ENCODE measurements around the gene CAMTA1.

The CAMTA1 gene

GRCh38 chr1:7694600-7695496, 909.6 kb downstream of the CAMTA1 start:
- H3K4me1 ChIP-seq (ENCODE audit: control insufficient read depth, insufficient read depth, low read length, poor library complexity, severe bottlenecking) = no peaks in the 10 kb centered on the region
- H3K9me3 ChIP-seq (ENCODE audit: control insufficient read depth, low read length) = peaks cover 15% of the 10 kb centered on the region
- 87 to 89% methylated on average over 11 of the region's 17 CpGs for WGBS, 2 experiments (ENCODE audit: insufficient coverage in 2 of 2)
- no peak overlapping the region for H3K4me3 ChIP-seq (ENCODE audit: extremely low read depth, insufficient read depth, low read length, poor library complexity, severe bottlenecking)
- no peaks in the 10 kb centered on the region for H3K36me3 ChIP-seq (ENCODE audit: control insufficient read depth, insufficient read depth, low read length)
- no peak overlapping the region for H3K27ac ChIP-seq (ENCODE audit: low read depth, low read length, severe bottlenecking)

- WGBS, 2 experiments (ENCODE audit: insufficient coverage in 2 of 2) = 75 to 78% methylated on average over 4 to 5 of the region's 6 CpGs
- Histone ChIP-seq H3K36me3 (ENCODE audit: control insufficient read depth, insufficient read depth, low read length) (no peaks in the 10 kb centered on the region), H3K4me3 (ENCODE audit: extremely low read depth, insufficient read depth, low read length, poor library complexity, severe bottlenecking) (no peak overlapping the region), H3K9me3 (ENCODE audit: control insufficient read depth, low read length) (peaks cover 15% of the 10 kb centered on the region), H3K4me1 (ENCODE audit: control insufficient read depth, insufficient read depth, low read length, poor library complexity, severe bottlenecking) (no peaks in the 10 kb centered on the region), H3K27ac (ENCODE audit: low read depth, low read length, severe bottlenecking) (no peak overlapping the region)
These were observed 910.4 kb downstream of the CAMTA1 start for GRCh38 chr1:7695497-7696117.

DNA sequence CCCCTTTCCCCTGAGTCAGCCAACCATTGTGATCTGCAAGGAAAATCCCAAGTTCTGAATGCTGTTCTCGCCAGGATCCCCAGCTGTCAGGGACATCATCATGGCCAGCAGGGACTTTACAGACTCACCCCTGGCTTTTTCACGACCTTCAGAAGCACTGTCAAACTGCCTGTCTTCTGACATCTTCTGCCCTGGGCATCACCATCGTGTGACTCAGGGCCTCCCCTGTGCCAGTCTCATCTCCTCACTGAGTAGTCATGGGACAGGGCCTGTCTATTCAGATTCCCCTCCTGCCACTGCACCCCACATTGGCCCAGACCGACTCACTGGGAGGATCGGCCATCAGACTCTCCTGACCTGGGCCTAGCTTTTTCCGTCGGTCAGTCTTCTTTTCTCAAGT, 913.4 kb downstream of the CAMTA1 start:
- WGBS, 2 experiments (ENCODE audit: insufficient coverage in 2 of 2) = 88 to 89% methylated on average over 5 to 7 of the region's 7 CpGs
- Histone ChIP-seq H3K4me3 (ENCODE audit: extremely low read depth, insufficient read depth, low read length, poor library complexity, severe bottlenecking) (no peak overlapping the region), H3K4me1 (ENCODE audit: control insufficient read depth, insufficient read depth, low read length, poor library complexity, severe bottlenecking) (no peaks in the 10 kb centered on the region), H3K27ac (ENCODE audit: low read depth, low read length, severe bottlenecking) (no peak overlapping the region), H3K9me3 (ENCODE audit: control insufficient read depth, low read length) (peaks cover 3% of the 10 kb centered on the region), H3K36me3 (ENCODE audit: control insufficient read depth, insufficient read depth, low read length) (no peaks in the 10 kb centered on the region)

DNA sequence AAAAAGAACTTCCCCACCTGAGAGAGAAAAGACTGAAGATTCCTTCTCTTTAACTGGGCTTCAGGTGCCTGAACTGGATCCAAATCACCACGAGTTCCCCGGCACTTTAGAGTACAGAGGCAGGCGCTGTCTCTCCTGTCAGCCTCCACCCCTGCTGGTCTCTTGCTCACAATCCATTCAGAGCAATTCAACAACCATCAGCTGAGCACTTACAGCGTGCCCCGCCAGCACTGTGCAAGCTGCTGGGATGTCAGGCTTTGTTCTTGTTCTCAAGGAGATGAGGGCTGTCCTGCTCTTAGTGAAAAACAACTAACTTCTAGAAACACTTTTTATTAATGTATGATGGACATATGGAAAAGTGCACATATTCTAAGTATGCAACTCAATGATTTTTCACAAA, 917.1 kb downstream of the CAMTA1 start:
- Histone ChIP-seq H3K27ac (ENCODE audit: low read depth, low read length, severe bottlenecking) (no peak overlapping the region), H3K36me3 (ENCODE audit: control insufficient read depth, insufficient read depth, low read length) (no peaks in the 10 kb centered on the region), H3K4me1 (ENCODE audit: control insufficient read depth, insufficient read depth, low read length, poor library complexity, severe bottlenecking) (no peaks in the 10 kb centered on the region), H3K4me3 (ENCODE audit: extremely low read depth, insufficient read depth, low read length, poor library complexity, severe bottlenecking) (no peak overlapping the region), H3K9me3 (ENCODE audit: control insufficient read depth, low read length) (no peaks in the 10 kb centered on the region)
- 17 to 20% methylated on average over 3 of the region's 5 CpGs for WGBS, 2 experiments (ENCODE audit: insufficient coverage in 2 of 2)

- Histone ChIP-seq H3K9me3 (ENCODE audit: control insufficient read depth, low read length) (no peaks in the 10 kb centered on the region), H3K4me3 (ENCODE audit: extremely low read depth, insufficient read depth, low read length, poor library complexity, severe bottlenecking) (peak overlapping the region; percentile 39), H3K4me1 (ENCODE audit: control insufficient read depth, insufficient read depth, low read length, poor library complexity, severe bottlenecking) (no peaks in the 10 kb centered on the region), H3K27ac (ENCODE audit: low read depth, low read length, severe bottlenecking) (no peak overlapping the region), H3K36me3 (ENCODE audit: control insufficient read depth, insufficient read depth, low read length) (no peaks in the 10 kb centered on the region)
- 5 to 6% methylated on average over 30 to 49 of the region's 60 CpGs for WGBS, 2 experiments (ENCODE audit: insufficient coverage in 2 of 2)
These were observed 918.3 kb downstream of the CAMTA1 start for GRCh38 chr1:7703321-7704213.

DNA sequence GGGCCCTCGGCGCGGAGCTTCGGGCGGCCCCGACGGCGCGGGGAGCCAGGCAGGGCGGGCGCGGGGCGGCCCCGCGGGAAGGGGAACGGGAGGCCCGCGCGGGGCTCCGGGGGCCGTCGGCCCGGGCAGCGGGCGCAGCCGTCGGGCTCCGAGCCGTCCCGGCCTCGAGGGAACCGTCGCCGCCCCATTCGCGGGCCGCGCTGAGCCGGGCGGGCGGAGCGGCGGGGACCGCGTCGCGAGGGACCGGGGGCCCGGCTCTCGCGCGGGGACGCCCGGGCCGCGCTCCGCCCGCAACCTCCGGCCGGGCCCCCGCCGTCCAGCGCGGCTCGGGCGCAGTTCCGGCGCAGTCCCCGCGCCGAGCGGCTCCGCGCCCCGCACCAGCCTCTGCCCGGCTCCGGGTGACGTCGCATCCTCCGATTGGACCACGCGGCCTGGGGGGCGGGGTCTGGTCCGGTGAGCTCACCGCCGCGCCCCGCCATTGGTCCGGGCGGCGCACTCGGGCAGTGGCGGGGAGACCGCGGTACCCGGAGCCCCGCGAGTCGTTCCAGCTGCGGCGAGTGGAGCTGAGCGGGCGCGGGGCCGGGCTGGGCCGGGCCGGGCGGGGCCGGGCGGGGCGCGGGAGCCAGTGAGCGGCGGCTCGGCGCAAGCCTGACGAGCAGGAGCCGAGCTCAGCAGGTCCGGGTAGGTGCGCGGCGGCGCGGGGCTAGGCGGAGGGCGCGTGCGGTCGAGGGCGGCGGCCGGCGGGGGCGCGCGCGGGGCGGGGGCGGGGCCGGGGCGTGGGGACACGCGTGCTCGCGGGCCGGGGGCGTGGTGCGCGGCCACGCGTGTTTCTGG, 919.2 kb downstream of the CAMTA1 start:
- Histone ChIP-seq H3K4me1 (ENCODE audit: control insufficient read depth, insufficient read depth, low read length, poor library complexity, severe bottlenecking) (no peaks in the 10 kb centered on the region), H3K9me3 (ENCODE audit: control insufficient read depth, low read length) (no peaks in the 10 kb centered on the region), H3K27ac (ENCODE audit: low read depth, low read length, severe bottlenecking) (no peak overlapping the region), H3K4me3 (ENCODE audit: extremely low read depth, insufficient read depth, low read length, poor library complexity, severe bottlenecking) (peak overlapping the region; percentile 58), H3K36me3 (ENCODE audit: control insufficient read depth, insufficient read depth, low read length) (peaks cover 7% of the 10 kb centered on the region)
- 0 to 1% methylated on average over 72 to 96 of the region's 151 CpGs for WGBS, 2 experiments (ENCODE audit: insufficient coverage in 2 of 2)

GRCh38 chr1:7705048-7705907, 920.0 kb downstream of the CAMTA1 start:
- no peaks in the 10 kb centered on the region for H3K4me1 ChIP-seq (ENCODE audit: control insufficient read depth, insufficient read depth, low read length, poor library complexity, severe bottlenecking)
- peak overlapping the region; percentile 58 for H3K4me3 ChIP-seq (ENCODE audit: extremely low read depth, insufficient read depth, low read length, poor library complexity, severe bottlenecking)
- no peaks in the 10 kb centered on the region for H3K9me3 ChIP-seq (ENCODE audit: control insufficient read depth, low read length)
- peaks cover 14% of the 10 kb centered on the region for H3K36me3 ChIP-seq (ENCODE audit: control insufficient read depth, insufficient read depth, low read length)
- WGBS, 2 experiments (ENCODE audit: insufficient coverage in 2 of 2) = 12 to 15% methylated on average over 76 to 81 of the region's 106 CpGs
- no peak overlapping the region for H3K27ac ChIP-seq (ENCODE audit: low read depth, low read length, severe bottlenecking)

DNA sequence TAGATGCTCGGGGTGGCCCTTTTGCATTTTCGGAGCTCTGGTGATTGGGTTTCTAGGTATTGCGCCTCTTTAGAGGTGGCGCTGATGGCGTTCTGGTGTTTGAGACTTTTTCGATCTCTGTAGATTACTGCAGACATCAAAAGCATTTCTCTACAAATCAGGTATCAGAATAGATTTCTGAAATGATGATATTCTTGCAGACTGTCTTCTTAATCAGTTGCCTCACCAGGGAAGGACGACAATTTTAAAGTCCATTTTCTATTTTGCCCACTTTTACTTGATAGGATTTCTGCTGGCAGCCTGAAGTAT, 920.6 kb downstream of the CAMTA1 start:
- WGBS, 2 experiments (ENCODE audit: insufficient coverage in 2 of 2) = 47 to 63% methylated on average over 1 to 3 of the region's 7 CpGs
- H3K4me1 ChIP-seq (ENCODE audit: control insufficient read depth, insufficient read depth, low read length, poor library complexity, severe bottlenecking) = no peaks in the 10 kb centered on the region
- no peaks in the 10 kb centered on the region for H3K9me3 ChIP-seq (ENCODE audit: control insufficient read depth, low read length)
- H3K36me3 ChIP-seq (ENCODE audit: control insufficient read depth, insufficient read depth, low read length) = peaks cover 17% of the 10 kb centered on the region
- no peak overlapping the region for H3K27ac ChIP-seq (ENCODE audit: low read depth, low read length, severe bottlenecking)
- H3K4me3 ChIP-seq (ENCODE audit: extremely low read depth, insufficient read depth, low read length, poor library complexity, severe bottlenecking) = peak overlapping the region; percentile 58

- no peaks in the 10 kb centered on the region for H3K9me3 ChIP-seq (ENCODE audit: control insufficient read depth, low read length)
- H3K4me3 ChIP-seq (ENCODE audit: extremely low read depth, insufficient read depth, low read length, poor library complexity, severe bottlenecking) = no peak overlapping the region
- H3K4me1 ChIP-seq (ENCODE audit: control insufficient read depth, insufficient read depth, low read length, poor library complexity, severe bottlenecking) = no peaks in the 10 kb centered on the region
- peaks cover 20% of the 10 kb centered on the region for H3K36me3 ChIP-seq (ENCODE audit: control insufficient read depth, insufficient read depth, low read length)
- no peak overlapping the region for H3K27ac ChIP-seq (ENCODE audit: low read depth, low read length, severe bottlenecking)
- no CpG with 5 or more reads among the region's 4 CpGs for WGBS, 2 experiments (ENCODE audit: insufficient coverage in 2 of 2)
These were observed 922.3 kb downstream of the CAMTA1 start for GRCh38 chr1:7707527-7707926.
